HEK293 (cell line): Measurements from ENCODE around the gene TACC2.

Source experiments
- CTCF ChIP-seq: fragments of 450-650 bp; formaldehyde crosslinking; IDR thresholded peaks from 2 replicates; pipeline ENCODE4 v1.5.1; 2016; ENCODE audit warnings: missing biosample characterization, missing genetic modification characterization
- KLF16 ChIP-seq: fragments of 450-650 bp; formaldehyde crosslinking; IDR thresholded peaks from 2 replicates; pipeline ENCODE4 v1.5.1; 2017; ENCODE audit warnings: missing biosample characterization, missing genetic modification characterization
- SCRT1 ChIP-seq: fragments of 450-650 bp; formaldehyde crosslinking; IDR thresholded peaks from 2 replicates; pipeline ENCODE4 v1.5.1; 2016; ENCODE audit warnings: missing biosample characterization, missing genetic modification characterization, borderline replicate concordance
- ZBTB11 ChIP-seq: fragments of 450-650 bp; formaldehyde crosslinking; conservative IDR thresholded peaks from 2 replicates; pipeline ENCODE4 v1.5.1; 2016; ENCODE audit warnings: low read depth, missing biosample characterization, missing genetic modification characterization
- ZBTB49 ChIP-seq: fragments of 450-650 bp; formaldehyde crosslinking; IDR thresholded peaks from 2 replicates; pipeline ENCODE4 v1.5.1; 2016; ENCODE audit warnings: missing biosample characterization, missing genetic modification characterization, low read depth
- ZFP37 ChIP-seq: fragments of 450-650 bp; formaldehyde crosslinking; IDR thresholded peaks from 2 replicates; pipeline ENCODE4 v1.5.1; 2016; ENCODE audit warnings: missing biosample characterization, missing genetic modification characterization
- ZNF214 ChIP-seq: fragments of 450-650 bp; formaldehyde crosslinking; IDR thresholded peaks from 2 replicates; pipeline ENCODE4 v1.5.1; 2017; ENCODE audit warnings: missing biosample characterization, mild to moderate bottlenecking, missing genetic modification characterization, borderline replicate concordance
- ZNF510 ChIP-seq: fragments of 450-650 bp; formaldehyde crosslinking; IDR thresholded peaks from 2 replicates; pipeline ENCODE4 v1.5.1; 2018; ENCODE audit warnings: mild to moderate bottlenecking, missing genetic modification characterization, missing biosample characterization; ENCODE audit not compliant: insufficient replicate concordance
- ZNF518A ChIP-seq: fragments of 450-650 bp; formaldehyde crosslinking; conservative IDR thresholded peaks from 2 replicates; pipeline ENCODE4 v1.5.1; 2016; ENCODE audit warnings: low read depth, missing biosample characterization, missing genetic modification characterization
- ZNF624 ChIP-seq: fragments of 450-650 bp; formaldehyde crosslinking; IDR thresholded peaks from 2 replicates; pipeline ENCODE4 v1.5.1; 2017; ENCODE audit warnings: missing biosample characterization, missing genetic modification characterization

- TF ChIP-seq CTCF (tag by site-specific recombination) (no peak), ZBTB49 (tag by site-specific recombination) (no peak), ZNF518A (tag by site-specific recombination) (no peak), SCRT1 (no peak), ZNF624 (tag by site-specific recombination) (no peak), KLF16 (no peak), ZNF214 (tag by site-specific recombination) (no peak), ZBTB11 (no peak), ZFP37 (tag by site-specific recombination) (no peak), ZNF510 (tag by site-specific recombination) (no peak)
These were observed 109.0 kb downstream of the TACC2 start for GRCh38 chr10:122097935-122098334.
